ENCODE data around the gene PDLIM7.

- TF ChIP-seq FOXK2 (IDR thresholded peaks at IDR 0.05) (no peak), PKNOX1 (IDR thresholded peaks at IDR 0.05) (no peak), NFRKB (IDR thresholded peaks at IDR 0.05) (no peak), LEF1 (IDR thresholded peaks at IDR 0.05; ENCODE audit: borderline replicate concordance) (no peak), SUZ12 (IDR thresholded peaks at IDR 0.05) (no peak), SP1 (IDR thresholded peaks at IDR 0.05) (no peak), CTBP1 (IDR thresholded peaks at IDR 0.05; ENCODE audit: borderline replicate concordance) (no peak), FOXA1 (IDR thresholded peaks at IDR 0.05) (no peak), BHLHE40 (IDR thresholded peaks at IDR 0.05; ENCODE audit: borderline replicate concordance) (no peak)
Observed at GRCh38 chr5:177470759-177471536, 26.5 kb downstream of the PDLIM7 start.

Measured in HEK293T (cell line).